SK-N-MC (cell line): ENCODE data around the gene ZCCHC24.
"Not testable (repeated sequence)": the region's sequence is repeated elsewhere in the genome, so short reads cannot be mapped to it uniquely, and the experiment has no call there.

Experiments used
- DNase-seq: peaks from one replicate; pipeline ENCODE4 v3.0.0-alpha.2; 2011; ENCODE audit warnings: low read depth, low spot score
- H3K27ac ChIP-seq: fragments of 200-600 bp; sonication (generic); 2 replicates; pipeline ENCODE4 v1.5.1; 2016; ENCODE audit warnings: mixed run types
- H3K36me3 ChIP-seq: fragments of 200-600 bp; sonication (generic); 2 replicates; pipeline ENCODE4 v1.6.1; 2017; ENCODE audit warnings: antibody characterized with exemption, low read length, mixed read lengths; ENCODE audit not compliant: insufficient read depth
- H3K4me3 ChIP-seq: fragments of 200-600 bp; sonication (generic); 2 replicates; pipeline ENCODE4 v1.5.1; 2016
- H3K9ac ChIP-seq: fragments of 200-600 bp; sonication (generic); 2 replicates; pipeline ENCODE4 v1.8.0; 2017; ENCODE audit warnings: mixed run types, mixed read lengths; ENCODE audit not compliant: insufficient read length
- H3K9me3 ChIP-seq: fragments of 200-600 bp; sonication (generic); 2 replicates; pipeline ENCODE4 v1.6.1; 2017; ENCODE audit warnings: low read depth, mild to moderate bottlenecking, antibody characterized with exemption, low read length, moderate library complexity, mixed read lengths
- EZH2 ChIP-seq: fragments of 200-600 bp; sonication (generic); IDR thresholded peaks from one replicate; pipeline ENCODE4 v1.6.1; 2017; ENCODE audit warnings: antibody characterized with exemption
- FOXP2 ChIP-seq: optimal IDR thresholded peaks from 2 replicates; pipeline ENCODE3; 2011; ENCODE audit warnings: mild to moderate bottlenecking, moderate library complexity; ENCODE audit not compliant: insufficient read depth; ENCODE audit errors: extremely low read length, control extremely low read depth
- POLR2AphosphoS5 ChIP-seq: IDR thresholded peaks from 2 replicates; pipeline ENCODE4 v1.6.1; 2012; ENCODE audit warnings: mild to moderate bottlenecking, low read depth, low read length, borderline replicate concordance

Gene ZCCHC24

GRCh38 chr10:79453392-79453791 is 8.0 kb upstream of the ZCCHC24 start:
- Histone ChIP-seq H3K4me3 (no peak overlapping the region), H3K36me3 (no peaks in the 10 kb centered on the region), H3K9ac (no peak overlapping the region), H3K27ac (no peak overlapping the region), H3K9me3 (no peaks in the 10 kb centered on the region)
- TF ChIP-seq EZH2, result no peak
- TF ChIP-seq FOXP2, result no peak
- TF ChIP-seq POLR2AphosphoS5, result no peak
- no peak for DNase-seq

- DNase-seq, result no peak
- H3K9me3 ChIP-seq, result no peaks in the 10 kb centered on the region
- H3K36me3 ChIP-seq, result no peaks in the 10 kb centered on the region
- no peak overlapping the region for H3K9ac ChIP-seq
- H3K27ac ChIP-seq, result no peak overlapping the region
- no peak for TF ChIP-seq EZH2
- TF ChIP-seq FOXP2, result no peak
- no peak for TF ChIP-seq POLR2AphosphoS5
- no peak overlapping the region for H3K4me3 ChIP-seq
Measured at GRCh38 chr10:79452174-79452611, 6.8 kb upstream of the ZCCHC24 start.

GRCh38 chr10:79451046-79451699 is 5.7 kb upstream of the ZCCHC24 start:
- no peaks in the 10 kb centered on the region for H3K36me3 ChIP-seq
- H3K4me3 ChIP-seq, result no peak overlapping the region
- no peak for TF ChIP-seq FOXP2
- TF ChIP-seq POLR2AphosphoS5, result no peak
- no peak for TF ChIP-seq EZH2
- H3K27ac ChIP-seq, result no peak overlapping the region
- H3K9ac ChIP-seq, result no peak overlapping the region
- no peak for DNase-seq
- no peaks in the 10 kb centered on the region for H3K9me3 ChIP-seq

GRCh38 chr10:79449181-79450146 is 4.0 kb upstream of the ZCCHC24 start:
- no peak for DNase-seq
- TF ChIP-seq FOXP2, result no peak
- no peak for TF ChIP-seq EZH2
- TF ChIP-seq POLR2AphosphoS5, result no peak
- H3K27ac ChIP-seq, result peak overlapping the region; percentile 36; the same call in 1 of the 2 replicates

GRCh38 chr10:79448732-79449049 is 3.3 kb upstream of the ZCCHC24 start:
- Histone ChIP-seq H3K4me3 (no peak overlapping the region), H3K9me3 (no peaks in the 10 kb centered on the region), H3K36me3 (no peaks in the 10 kb centered on the region), H3K9ac (no peak overlapping the region), H3K27ac (peak overlapping the region; percentile 36; the same call in 1 of the 2 replicates)
- no peak for DNase-seq
- TF ChIP-seq EZH2, result no peak
- TF ChIP-seq FOXP2, result no peak
- no peak for TF ChIP-seq POLR2AphosphoS5

More at GRCh38 chr10:79449181-79450146, 4.0 kb upstream of the ZCCHC24 start:
- Histone ChIP-seq H3K36me3 (no peaks in the 10 kb centered on the region), H3K4me3 (no peak overlapping the region), H3K9me3 (no peaks in the 10 kb centered on the region), H3K9ac (no peak overlapping the region)

GRCh38 chr10:79447911-79448731 is 2.7 kb upstream of the ZCCHC24 start:
- DNase-seq, result no peak
- H3K27ac ChIP-seq, result no peak overlapping the region
- H3K9ac ChIP-seq, result no peak overlapping the region
- H3K9me3 ChIP-seq, result no peaks in the 10 kb centered on the region
- H3K4me3 ChIP-seq, result no peak overlapping the region
- no peaks in the 10 kb centered on the region for H3K36me3 ChIP-seq
- no peak for TF ChIP-seq FOXP2
- no peak for TF ChIP-seq EZH2
- TF ChIP-seq POLR2AphosphoS5, result no peak

- H3K9ac ChIP-seq, DNase-seq, H3K4me3 ChIP-seq, H3K9me3 ChIP-seq, H3K36me3 ChIP-seq: not testable (repeated sequence)
- peak overlapping the region; percentile 79; the same call in 1 of the 2 replicates for H3K27ac ChIP-seq
Measured at GRCh38 chr10:79447249-79447648, 1.8 kb upstream of the ZCCHC24 start.

- TF ChIP-seq POLR2AphosphoS5 (no peak), EZH2 (no peak), FOXP2 (no peak)
- Histone ChIP-seq H3K36me3 (no peaks in the 10 kb centered on the region), H3K27ac (peak overlapping the region; percentile 79), H3K9me3 (no peaks in the 10 kb centered on the region), H3K9ac (no peak overlapping the region), H3K4me3 (peak overlapping the region; percentile 79)
- no peak for DNase-seq
Measured at GRCh38 chr10:79446758-79447084, 1.3 kb upstream of the ZCCHC24 start.
